Erythroblast (primary cell): ENCODE data around the gene EXTL1.

ENCODE experiments used
- GATA1 ChIP-seq: IDR thresholded peaks from 2 replicates; pipeline ENCODE4 v1.6.1; 2011; ENCODE audit warnings: low read depth, mild to moderate bottlenecking, control low read depth, low read length, moderate library complexity
- POLR2A ChIP-seq: IDR thresholded peaks from 2 replicates; pipeline ENCODE4 v1.6.1; 2011; ENCODE audit warnings: mild to moderate bottlenecking, low read length

DNA sequence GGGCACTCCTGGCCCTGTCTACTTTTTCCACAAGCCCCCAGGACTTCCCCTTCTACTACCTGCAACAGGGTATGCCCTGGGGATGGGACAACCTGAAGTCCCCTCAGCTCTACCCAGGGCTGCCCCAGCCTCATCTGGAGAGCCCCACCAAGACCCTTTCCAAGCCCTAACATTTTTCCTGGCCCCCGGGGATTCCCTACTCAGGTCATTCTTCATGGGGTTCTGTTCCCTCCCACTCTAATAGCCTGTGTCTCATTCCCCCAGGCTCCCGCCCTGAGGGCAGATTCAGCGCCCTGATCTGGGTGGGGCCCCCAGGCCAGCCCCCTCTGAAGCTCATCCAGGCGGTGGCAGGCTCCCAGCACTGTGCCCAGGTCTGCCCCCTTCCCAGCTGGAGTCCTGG is 9.6 kb downstream of the EXTL1 start:
- no peak for TF ChIP-seq POLR2A
- no peak for TF ChIP-seq GATA1
